GM21381 (cell line): ENCODE data around the gene SLC38A6.
A peak's percentile ranks its signal among the peaks of the same experiment; 100 is the strongest.

ENCODE experiments used
- ATAC-seq: cut with Tn5 transposase; IDR thresholded peaks from one replicate; pipeline ENCODE4 v1.9.1; 2021; ENCODE audit warnings: mild to moderate bottlenecking, moderate library complexity; ENCODE audit not compliant: unreplicated experiment

SLC38A6 gene

DNA sequence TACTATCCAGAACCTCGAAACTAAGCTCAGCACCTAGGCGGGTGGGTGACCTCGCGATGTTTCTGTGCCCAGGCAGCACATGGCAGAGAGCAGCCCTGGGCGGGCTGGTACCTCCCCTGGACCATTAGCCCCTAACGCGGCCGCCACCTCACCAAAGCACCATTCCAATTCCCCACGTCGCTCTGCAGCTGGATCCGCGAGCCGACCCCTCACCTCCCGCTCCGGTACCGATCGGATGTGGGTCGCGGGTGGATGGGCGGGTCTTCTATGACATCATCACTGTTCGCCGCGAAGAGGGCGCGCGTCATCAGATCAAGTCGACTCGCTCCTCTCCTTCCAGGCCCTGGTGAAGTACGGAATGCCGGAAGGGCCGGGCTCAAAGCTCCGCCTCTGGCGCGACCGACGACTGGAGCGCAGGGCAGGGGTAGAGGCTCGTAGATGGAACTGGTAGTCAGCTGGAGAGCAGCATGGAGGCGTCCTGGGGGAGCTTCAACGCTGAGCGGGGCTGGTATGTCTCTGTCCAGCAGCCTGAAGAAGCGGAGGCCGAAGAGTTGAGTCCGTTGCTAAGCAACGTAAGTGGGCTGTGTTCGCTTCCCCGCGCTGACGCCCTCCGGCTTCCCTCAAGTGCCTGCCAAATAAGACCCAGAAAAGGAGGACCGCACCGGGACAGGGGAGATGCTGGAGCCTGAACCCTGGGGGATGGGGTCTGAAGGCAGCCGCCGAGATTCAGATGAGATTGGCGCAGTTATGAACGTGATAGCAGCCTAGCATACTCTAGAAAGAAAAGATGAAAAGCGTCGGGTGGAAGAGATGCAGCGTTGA, at the start of gene SLC38A6, which contains the start of gene TRMT5:
SLC38A6 (plus strand) TSS at position 435 of the 822 bp plus-strand sequence; CDS start at position 468, 33 bp downstream.
TRMT5 (minus strand) TSS at position 269 of the 822 bp plus-strand sequence; CDS start at position 163, 106 bp downstream.
- peak; percentile 87 for ATAC-seq

GRCh38 chr14:60933920-60934655, 47.0 kb upstream of the SLC38A6 start:
- ATAC-seq, result no peak

- ATAC-seq, result no peak
Measured at GRCh38 chr14:60935319-60935718, 45.7 kb upstream of the SLC38A6 start.

- ATAC-seq, result no peak
Measured at GRCh38 chr14:60943637-60944032, 37.4 kb upstream of the SLC38A6 start.

GRCh38 chr14:60944204-60944603, 36.8 kb upstream of the SLC38A6 start:
- ATAC-seq, result no peak

GRCh38 chr14:60945984-60946383, 35.1 kb upstream of the SLC38A6 start:
- no peak for ATAC-seq

DNA sequence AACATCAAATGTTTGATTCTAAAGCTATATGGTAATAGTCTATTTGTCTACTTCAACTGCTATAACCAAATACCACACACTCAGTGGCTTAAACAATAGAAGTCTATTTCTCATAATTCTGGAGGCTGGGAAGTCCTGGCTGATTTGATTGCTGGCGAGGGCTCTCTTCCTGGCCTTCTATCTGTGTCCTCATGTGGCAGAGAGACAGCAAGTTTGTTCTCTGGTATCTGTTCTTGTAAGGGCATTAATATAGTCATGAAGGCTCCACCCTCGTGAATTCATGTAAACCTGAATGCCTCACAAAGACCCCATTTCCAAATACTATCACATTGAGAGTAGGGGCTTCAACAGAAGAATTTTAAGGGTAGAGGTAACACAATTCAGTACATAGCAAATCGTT, 34.3 kb upstream of the SLC38A6 start:
- no peak for ATAC-seq

- no peak for ATAC-seq
Measured at GRCh38 chr14:60951776-60952435, 29.1 kb upstream of the SLC38A6 start.

DNA sequence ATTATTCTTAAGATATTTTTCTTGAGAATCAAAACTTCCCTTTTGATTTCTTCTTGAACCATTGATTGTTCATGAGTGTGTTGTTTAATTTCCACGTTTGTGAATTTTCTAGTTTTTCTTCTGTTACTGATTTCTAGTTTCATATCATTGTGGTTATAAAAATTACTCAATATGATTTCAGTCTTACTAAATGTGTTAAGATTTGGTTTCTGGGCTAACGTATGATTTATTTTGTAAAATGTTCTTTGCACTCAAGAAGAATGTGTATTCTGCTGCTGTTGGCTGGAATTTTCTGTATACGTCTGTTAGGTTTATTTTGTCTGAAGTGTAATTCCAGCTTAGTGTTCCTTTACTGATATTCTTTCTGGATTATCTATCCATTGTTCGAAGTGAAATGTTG, 24.8 kb upstream of the SLC38A6 start:
- no peak for ATAC-seq

- no peak for ATAC-seq
Measured at GRCh38 chr14:60956632-60957031, 24.4 kb upstream of the SLC38A6 start.

DNA sequence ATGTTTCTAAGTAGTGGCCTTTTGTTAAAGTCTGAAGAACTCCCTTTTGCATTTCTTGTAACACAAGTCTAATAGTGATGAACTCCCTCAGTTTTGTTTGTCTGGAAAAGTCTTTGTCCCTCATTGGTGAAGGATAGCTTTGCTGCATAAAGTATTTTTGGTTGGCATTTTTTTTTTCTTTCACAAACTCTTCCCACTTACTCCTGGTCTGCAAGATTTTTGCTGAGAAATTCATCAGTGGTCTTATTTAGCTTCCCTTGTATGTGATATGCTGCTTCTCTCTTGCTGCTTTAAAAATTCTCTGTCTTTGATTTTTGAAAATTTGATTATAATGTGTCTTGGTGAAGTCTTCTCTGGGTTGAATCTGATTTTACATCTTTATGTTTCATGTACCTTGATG, 22.9 kb upstream of the SLC38A6 start:
- ATAC-seq, result no peak

DNA sequence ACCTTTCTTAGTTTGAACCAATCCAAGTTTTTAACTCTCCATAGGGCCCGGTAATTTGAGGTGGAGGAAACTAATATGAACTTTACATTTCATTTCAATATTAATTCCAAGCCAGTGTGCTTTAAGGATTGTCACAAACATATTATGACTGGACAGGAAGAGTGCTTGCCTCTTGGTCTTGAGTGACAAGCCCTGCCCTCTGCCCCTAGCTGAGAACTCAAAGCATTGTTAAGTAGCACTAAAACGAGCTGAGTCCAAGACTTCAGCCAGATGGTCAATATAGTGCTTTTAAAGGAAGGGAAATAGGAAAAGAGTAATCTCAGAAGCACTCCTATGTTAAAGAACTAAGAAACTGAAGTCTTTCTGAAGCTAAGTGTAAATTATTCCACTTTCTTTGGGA, 17.3 kb upstream of the SLC38A6 start:
- ATAC-seq, result no peak

- no peak for ATAC-seq
Measured at GRCh38 chr14:60964904-60965303, 16.1 kb upstream of the SLC38A6 start.

DNA sequence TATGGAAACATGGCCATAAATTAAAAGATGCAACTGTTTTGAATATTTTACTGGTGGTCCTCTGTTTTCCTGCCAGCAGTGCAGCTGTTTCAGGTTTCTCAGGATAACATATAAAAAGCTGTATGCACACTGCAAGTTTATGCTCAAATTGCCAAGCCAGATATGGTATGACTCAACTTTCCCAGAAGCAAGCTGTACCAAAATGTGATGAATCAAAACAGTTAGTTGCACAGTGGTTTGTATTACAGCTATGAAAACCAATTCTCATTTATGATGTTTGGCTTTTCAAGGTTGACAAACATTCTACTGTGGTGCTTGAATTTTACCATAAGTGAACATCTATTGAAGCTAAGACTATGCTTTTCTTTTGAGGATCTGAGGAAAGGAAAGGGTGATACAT, 15.6 kb upstream of the SLC38A6 start:
- ATAC-seq, result no peak

DNA sequence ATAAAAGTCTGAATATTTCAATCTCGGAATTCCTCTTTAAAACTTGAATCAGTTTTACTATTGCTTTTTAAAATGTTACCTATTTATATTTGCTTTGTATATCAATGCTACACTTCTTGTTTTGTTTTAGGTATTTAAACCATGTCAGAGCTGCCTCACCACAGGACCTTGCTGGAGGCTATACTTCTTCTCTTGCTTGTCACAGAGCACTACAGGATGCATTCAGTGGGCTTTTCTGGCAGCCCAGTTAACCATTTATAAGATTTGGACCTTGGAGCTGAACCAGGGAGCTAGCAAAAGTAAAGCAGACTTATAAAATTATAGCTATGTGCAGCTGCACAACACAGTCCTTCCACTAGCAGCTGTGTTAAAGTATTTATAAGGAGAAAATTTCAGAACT, 12.9 kb upstream of the SLC38A6 start:
- no peak for ATAC-seq

- ATAC-seq, result no peak
Measured at GRCh38 chr14:60968671-60969070, 12.4 kb upstream of the SLC38A6 start.

DNA sequence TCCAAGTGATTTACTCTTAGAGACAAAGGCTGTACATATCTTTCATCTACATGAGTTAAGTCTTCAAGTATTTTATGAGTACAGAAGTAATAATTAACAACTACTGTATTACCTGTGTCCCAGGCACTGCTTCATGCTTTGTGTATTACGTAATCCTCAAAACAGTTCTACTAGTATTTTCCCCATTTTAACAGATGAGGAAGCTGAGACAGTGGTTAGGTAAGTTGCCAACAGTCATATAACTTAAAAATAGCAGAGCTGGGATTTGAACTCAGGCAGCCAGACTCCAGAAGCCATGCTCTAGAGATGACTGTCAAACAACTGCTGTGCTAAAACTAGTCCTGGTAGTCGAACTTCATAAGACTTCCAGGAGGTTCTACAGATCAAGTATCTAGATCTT, 10.9 kb upstream of the SLC38A6 start:
- ATAC-seq, result no peak

- no peak for ATAC-seq
Measured at GRCh38 chr14:60971271-60971670, 9.8 kb upstream of the SLC38A6 start.

- no peak for ATAC-seq
Measured at GRCh38 chr14:60972295-60972694, 8.8 kb upstream of the SLC38A6 start.

GRCh38 chr14:60973070-60973469, 8.0 kb upstream of the SLC38A6 start:
- ATAC-seq, result no peak

- no peak for ATAC-seq
Measured at GRCh38 chr14:60974090-60974651, 6.9 kb upstream of the SLC38A6 start.
